ENCODE results near the gene ZNF669.
"Not testable (repeated sequence)": the region's sequence is repeated elsewhere in the genome, so short reads cannot be mapped to it uniquely, and the experiment has no call there.

Gene ZNF669

DNA sequence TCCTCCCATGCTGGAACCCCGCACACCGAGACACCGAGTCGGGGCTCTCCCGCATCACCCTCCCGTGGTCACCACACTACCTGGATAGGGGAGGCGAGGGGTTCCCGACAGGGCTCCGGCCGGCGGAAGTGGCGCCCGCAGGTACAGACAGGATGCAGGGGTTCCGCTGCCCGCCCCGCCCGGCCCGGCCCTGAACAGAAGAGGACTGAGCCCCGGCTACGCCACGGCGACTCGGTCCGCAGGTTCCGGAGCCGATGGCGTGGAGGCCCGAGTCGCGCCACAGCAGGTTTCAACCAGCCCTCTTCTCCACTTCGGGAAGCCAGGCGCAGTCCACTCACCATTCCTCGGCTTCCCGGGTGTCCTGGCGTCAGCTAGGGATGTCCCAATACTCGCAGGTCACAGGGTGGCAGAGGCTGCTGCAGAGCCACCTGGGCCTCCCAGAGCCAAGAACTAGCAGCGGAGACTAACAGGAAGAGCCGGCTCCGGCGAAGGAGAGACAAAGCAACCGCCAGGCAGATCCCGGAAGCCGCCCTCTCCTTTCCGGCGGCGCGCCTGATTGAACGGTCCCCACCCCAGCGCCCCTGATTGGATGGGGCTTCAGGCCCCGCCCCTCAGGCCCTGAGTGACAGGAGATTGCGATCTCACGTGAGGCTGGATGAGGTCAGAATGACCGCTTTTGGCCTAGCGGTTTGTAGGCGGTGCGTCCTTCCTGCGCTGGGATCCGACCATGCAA lies at the start of gene ZNF669:
TSS of gene ZNF669 (minus strand) at position 498 of the 733 bp plus-strand sequence. CDS start at position 341, 157 bp downstream.
- DNase-seq (ENCODE audit: low spot score) = peak; percentile 64

DNA sequence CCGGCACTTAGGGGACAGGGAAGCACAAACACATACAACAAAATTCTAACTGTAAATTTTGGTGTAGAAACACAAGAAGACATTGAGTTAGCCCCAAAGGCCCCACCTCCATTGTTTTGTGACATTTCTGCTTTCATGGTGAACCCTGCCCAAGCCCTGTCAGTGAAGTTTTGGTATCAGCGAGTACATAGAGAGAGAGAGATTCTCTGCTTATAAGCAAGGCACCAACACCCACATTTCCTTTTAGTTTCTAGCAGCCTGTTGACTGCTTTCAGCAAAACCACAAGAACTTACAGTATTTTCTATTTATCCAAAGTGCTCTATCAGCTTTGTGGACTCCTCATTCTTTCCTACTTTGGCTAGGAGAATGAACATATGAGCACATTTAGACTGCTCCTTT lies 43.6 kb upstream of the ZNF669 start:
- no peak for DNase-seq (ENCODE audit: low spot score)

GRCh38 chr1:247147120-247147519 lies 43.0 kb upstream of the ZNF669 start:
- DNase-seq (ENCODE audit: low spot score) = not testable (repeated sequence)

DNA sequence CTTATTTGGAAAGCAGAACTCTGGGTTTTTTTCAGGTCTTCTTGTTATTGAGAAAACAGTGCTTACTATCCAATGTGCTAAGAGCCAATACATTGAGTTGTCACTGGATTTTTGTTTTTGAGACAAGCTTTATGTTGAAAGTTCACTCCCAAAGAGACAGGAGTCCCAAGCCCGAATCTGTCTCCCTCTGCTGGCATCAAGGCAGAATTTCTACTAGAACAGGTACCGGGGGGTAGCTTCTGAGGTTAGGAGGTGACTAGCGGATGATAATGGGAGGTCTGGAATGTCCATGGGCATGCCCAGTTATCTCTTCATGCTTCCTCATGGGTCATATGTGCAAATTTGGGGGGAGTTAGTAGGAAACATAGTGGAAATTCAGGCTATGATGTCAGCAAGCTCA lies 42.5 kb upstream of the ZNF669 start:
- no peak for DNase-seq (ENCODE audit: low spot score)

GRCh38 chr1:247145279-247145678 lies 41.1 kb upstream of the ZNF669 start:
- DNase-seq (ENCODE audit: low spot score) = no peak

GRCh38 chr1:247139557-247139956 lies 35.4 kb upstream of the ZNF669 start:
- DNase-seq (ENCODE audit: low spot score) = not testable (repeated sequence)

- DNase-seq (ENCODE audit: low spot score) = no peak
Measured at GRCh38 chr1:247131236-247131635, 27.1 kb upstream of the ZNF669 start.

DNA sequence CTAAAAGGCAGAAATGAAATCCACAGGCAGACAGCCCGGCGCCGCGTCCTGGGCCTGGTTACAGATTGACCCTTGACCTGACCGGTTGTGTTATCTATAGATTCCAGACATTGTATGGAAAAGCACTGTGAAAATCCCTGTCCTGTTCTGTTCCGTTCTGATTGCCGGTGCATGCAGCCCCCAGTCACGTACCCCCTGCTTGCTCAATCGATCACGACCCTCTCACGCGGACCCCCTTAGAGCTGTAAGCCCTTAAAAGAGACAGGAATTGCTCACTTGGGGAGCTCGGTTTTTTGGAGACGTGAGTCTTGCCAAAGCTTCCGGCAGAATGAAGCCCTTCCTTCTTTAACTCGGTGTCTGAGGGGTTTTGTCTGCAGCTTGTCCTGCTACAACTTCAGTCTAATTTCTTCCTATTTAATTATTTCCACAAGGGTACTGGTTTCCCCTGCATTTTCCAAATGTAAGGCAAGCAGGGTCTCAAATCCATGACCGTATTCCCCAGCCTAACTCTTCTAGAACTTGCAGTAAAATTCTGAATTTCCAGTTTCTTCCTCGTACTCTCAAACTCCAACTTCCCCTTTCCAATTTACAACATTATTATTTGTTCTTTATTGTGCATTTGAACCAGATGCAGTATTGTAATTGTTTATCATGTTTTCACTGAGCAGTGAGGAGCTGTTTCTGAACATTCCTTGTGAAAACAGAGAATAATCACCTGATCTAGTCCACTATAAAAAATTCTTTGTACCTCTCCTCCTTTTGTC lies 23.5 kb upstream of the ZNF669 start:
- DNase-seq (ENCODE audit: low spot score) = not testable (repeated sequence)

DNA sequence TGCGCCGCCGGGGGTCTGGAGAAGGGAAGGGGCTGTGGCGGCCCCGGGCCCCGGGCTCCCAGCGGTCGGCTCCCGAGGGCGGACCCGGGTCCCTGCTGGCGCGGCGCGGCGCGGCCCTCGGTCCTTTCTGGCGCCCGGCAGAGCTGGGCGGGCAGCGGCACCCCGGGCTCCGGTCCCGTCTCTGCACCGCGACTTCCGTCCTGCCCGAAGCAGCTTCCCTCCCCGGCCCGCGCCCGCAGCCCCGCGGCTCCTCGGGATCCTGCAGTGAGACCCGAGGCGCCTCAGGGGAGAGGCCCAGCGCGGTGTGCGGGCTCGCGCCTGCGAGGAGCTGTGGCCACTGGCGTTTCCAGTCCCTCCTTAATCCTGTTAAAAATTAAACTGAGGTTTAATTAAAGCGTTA lies 22.4 kb upstream of the ZNF669 start:
- DNase-seq (ENCODE audit: low spot score) = not testable (repeated sequence)

- DNase-seq (ENCODE audit: low spot score) = not testable (repeated sequence)
Measured at GRCh38 chr1:247126166-247126565, 22.0 kb upstream of the ZNF669 start.

- no peak for DNase-seq (ENCODE audit: low spot score)
Measured at GRCh38 chr1:247121382-247121781, 17.2 kb upstream of the ZNF669 start.

DNA sequence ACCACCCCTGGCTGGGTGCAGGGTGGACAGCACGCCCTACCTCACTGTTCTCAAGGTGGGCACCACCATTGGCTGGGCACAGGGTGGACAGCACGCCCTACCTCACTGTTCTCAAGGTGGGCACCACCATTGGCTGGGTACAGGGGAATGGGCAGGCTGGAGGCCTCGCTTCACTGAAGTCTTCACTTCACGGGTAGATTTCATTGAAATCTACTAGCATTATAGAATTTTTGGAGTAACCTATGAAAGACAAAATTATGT lies 16.2 kb upstream of the ZNF669 start:
- not testable (repeated sequence) for DNase-seq (ENCODE audit: low spot score)

DNA sequence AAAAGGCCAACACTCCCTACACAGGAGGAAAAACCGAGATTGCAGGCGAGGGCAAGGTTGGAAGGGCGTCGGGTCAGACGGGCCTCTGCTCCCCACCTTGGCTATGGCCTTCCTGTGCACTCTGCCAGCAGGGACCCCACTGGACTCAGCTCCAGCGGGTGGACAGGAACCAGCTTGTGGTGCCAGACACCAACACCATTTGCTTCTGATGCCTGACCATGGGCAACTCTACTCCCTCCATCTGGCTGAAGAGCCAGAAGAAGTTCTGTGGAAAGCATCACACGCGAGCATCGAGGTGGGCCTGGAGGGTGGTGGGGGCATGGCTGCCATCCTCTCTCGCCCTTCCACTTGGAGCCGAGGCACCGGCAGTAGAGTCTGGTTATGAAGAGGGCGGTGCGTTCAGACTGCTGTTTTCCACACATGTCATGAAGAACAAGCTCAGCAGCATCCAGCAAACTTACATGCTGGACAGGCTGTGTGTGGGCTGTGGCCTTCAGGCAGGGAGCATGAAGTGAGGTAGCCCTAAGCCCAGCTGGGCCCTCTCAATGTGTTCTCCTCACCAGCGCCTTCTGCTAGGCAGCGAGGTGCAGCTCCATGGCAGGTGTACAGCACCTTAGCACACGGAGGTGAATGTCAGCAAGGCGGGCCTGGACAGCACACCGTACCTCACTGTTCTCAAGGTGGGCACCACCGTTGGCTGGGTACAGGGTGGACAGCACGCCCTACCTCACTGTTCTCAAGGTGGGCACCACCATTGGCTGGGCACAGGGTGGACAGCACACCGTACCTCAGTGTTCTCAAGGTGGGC lies 15.6 kb upstream of the ZNF669 start:
- no peak for DNase-seq (ENCODE audit: low spot score)

DNA sequence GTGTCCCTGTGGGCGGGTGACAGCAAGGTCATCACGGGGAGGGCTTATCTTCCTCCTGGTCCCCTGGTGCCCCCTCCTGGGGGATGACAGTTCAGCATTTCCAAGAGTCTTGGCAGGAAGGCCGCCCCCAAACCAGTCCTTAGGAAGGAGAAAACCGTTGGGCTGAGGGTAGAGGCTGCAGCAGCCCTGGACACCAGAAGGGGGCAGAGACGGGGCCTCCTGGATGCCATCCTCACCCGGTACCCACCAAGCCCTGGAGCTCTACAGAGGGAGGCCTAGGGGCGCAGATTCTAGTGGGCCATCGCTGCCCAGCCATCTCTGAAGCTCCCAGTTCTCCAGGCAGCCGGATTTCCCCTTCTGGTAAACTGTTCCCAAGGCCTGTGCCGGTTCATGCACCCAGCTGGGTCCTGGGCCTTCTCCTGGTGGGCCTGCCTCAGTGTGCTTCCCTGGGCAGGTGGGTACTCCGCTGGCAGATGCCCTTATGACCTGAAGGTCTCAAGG lies 14.8 kb upstream of the ZNF669 start:
- DNase-seq (ENCODE audit: low spot score) = no peak

DNA sequence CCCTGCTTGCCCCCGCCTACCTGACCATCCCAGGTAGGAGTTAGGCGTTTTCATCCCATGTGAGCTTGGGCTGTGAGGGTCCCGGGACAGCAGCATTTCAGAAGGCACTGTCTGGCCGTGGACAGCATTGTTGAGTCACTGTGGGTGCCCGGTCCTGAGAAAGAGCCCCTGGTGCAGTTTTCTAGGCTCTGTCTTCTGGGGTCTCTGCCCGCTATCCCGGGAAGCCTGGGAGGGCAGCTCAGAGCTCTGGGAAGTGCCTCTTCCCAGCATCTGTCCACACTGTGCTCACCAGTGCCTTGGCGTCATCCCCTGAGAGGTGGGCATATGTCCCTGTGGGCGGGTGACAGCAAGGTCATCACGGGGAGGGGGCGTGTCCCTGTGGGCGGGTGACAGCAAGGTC lies 11.4 kb upstream of the ZNF669 start:
- DNase-seq (ENCODE audit: low spot score) = no peak

DNA sequence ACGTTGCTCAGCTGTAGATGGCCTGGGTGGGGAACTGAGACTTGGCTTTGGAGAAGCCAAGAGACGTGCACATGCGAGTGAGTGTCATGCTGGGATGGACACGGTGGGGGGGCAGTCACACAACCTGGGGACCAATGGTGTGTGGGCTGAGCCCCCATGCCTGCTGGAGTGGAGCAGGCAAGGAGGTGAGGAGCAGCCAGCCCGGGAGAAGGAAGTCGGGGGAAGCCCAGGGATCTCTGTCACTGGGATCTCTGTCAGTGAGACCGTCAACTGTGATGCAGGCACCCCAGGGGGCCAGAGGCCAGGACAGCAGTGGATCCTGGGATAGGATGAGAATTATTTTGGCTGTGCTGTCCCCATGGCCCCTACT lies 11.0 kb upstream of the ZNF669 start:
- no peak for DNase-seq (ENCODE audit: low spot score)

GRCh38 chr1:247114351-247115140 lies 10.4 kb upstream of the ZNF669 start:
- DNase-seq (ENCODE audit: low spot score) = no peak

DNA sequence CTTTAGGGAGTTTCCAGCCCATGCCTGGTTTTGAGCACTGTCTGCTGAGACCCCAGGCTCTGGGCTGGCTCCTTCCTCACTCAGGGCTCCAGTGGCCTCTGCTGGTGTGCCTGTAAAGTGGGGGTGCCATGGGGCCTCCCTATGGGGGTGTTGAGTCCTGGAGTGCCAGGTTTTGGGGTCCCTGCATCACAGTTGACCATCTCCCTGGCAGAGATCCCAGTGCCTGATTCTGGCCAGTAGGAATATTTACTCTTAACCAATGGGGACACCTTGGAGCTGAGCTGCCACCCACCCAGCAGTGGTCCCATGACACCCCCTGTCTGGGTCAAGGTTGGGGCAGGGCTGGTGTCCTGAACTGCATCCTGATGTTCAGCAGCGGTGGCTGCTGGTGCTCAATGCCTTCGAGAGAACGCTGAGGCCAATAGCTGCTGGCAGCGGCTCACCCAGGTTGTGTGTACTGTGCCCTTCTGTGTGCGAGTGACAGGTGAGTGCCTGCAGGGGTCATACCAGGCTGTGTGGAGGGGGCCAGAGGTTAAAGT lies 9.6 kb upstream of the ZNF669 start:
- DNase-seq (ENCODE audit: low spot score) = no peak

DNA sequence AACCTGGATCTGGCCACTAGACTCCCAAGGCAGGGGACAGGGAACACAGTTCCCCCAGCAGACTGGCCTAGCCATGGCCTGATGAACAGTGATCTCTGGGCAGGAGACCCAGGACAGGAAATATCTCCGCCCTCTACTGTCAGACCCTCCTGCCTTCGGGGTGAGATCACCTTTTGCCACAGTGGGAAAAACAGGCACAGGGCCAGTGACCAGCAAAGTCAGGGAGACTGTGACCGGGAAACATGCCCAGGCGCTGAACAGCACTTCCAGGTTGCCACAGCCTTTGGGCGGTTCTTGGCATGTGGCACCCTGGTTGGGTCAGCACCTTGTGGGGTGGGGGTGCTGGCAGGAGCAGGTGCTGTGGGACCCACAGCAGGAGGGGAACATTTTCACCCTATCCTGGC lies 8.9 kb upstream of the ZNF669 start:
- DNase-seq (ENCODE audit: low spot score) = no peak

DNA sequence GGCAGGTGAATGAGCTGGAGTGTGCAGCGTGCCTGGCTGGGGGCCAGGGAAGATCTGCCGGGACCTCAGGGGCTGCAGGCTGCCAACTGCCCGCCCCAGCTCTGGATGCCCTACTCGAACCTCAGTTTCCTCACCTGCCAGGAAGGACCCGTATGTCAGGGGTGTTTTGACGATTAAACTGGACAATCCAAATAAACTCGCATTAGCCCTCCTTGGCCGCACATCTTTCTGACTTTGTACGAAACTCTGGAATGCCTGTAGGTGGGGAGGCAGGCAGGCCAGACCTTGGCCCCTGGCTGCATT lies 8.3 kb upstream of the ZNF669 start:
- DNase-seq (ENCODE audit: low spot score) = no peak

GRCh38 chr1:247111700-247112478 lies 7.7 kb upstream of the ZNF669 start:
- no peak for DNase-seq (ENCODE audit: low spot score)

Measured in hematopoietic multipotent progenitor cell treated with erythropoietin and hydrocortisone succinate and interleukin-3 and kit ligand, for 17 days (in vitro differentiated cells).